Fibroblast of lung (primary cell): ENCODE measurements around the gene RNF224. TPM values are rescaled to one million over a fixed set of nuclear protein-coding genes. Genes with fewer than 3 reads are reported as not detected.

Experiments used
- DNase-seq, 2 donors: peaks; one replicate each; pipeline versions ENCODE4 v3.0.0 to v3.0.0-alpha.2; 2010; ENCODE audit warnings: low read depth in 2 of 2
- H2AFZ ChIP-seq: 2 replicates; pipeline ENCODE4 v1.5.1; 2012; ENCODE audit warnings: low read length, control low read depth, inconsistent platforms
- H3K27ac ChIP-seq: 2 replicates; pipeline ENCODE4 v1.5.1; 2011; ENCODE audit warnings: low read length, control low read depth; ENCODE audit not compliant: insufficient read depth
- H3K27me3 ChIP-seq: 2 replicates; pipeline ENCODE4 v1.5.1; 2011; ENCODE audit warnings: mild to moderate bottlenecking, low read length; ENCODE audit not compliant: control insufficient read depth, insufficient read depth
- H3K36me3 ChIP-seq: 2 replicates; pipeline ENCODE4 v1.5.1; 2011; ENCODE audit warnings: low read length; ENCODE audit not compliant: control insufficient read depth, insufficient read depth
- H3K4me1 ChIP-seq: 2 replicates; pipeline ENCODE4 v1.5.1; 2011; ENCODE audit warnings: low read length; ENCODE audit not compliant: control insufficient read depth, insufficient read depth; ENCODE audit errors: extremely low read depth
- H3K4me2 ChIP-seq: 2 replicates; pipeline ENCODE4 v1.5.1; 2011; ENCODE audit warnings: low read length, control low read depth; ENCODE audit not compliant: insufficient read depth; ENCODE audit errors: extremely low read depth
- H3K4me3 ChIP-seq, 4 experiments: fragments of 200-600 bp in 1 of 4; sonication (generic) in 1 of 4; replicated peaks in 1 of 4; 2 replicates each; pipeline ENCODE4 v1.5.1; 2011 to 2016; ENCODE audit warnings: low read length in 4 of 4, low read depth in 3 of 4, mild to moderate bottlenecking in 3 of 4, control low read depth in 2 of 4, inconsistent platforms in 1 of 4, mixed read lengths in 1 of 4; ENCODE audit not compliant: insufficient read depth in 1 of 4; ENCODE audit errors: control extremely low read depth in 1 of 4
- H3K79me2 ChIP-seq: 2 replicates; pipeline ENCODE4 v1.5.1; 2012; ENCODE audit warnings: mild to moderate bottlenecking, low read length, inconsistent platforms; ENCODE audit not compliant: control insufficient read depth, insufficient read depth
- H3K9ac ChIP-seq: 2 replicates; pipeline ENCODE4 v1.5.1; 2011; ENCODE audit warnings: mild to moderate bottlenecking, low read length, control low read depth; ENCODE audit not compliant: insufficient read depth
- H3K9me3 ChIP-seq: 2 replicates; pipeline ENCODE4 v1.5.1; 2012; ENCODE audit warnings: low read depth, low read length; ENCODE audit not compliant: control insufficient read depth, insufficient read depth
- H4K20me1 ChIP-seq: 2 replicates; pipeline ENCODE4 v1.5.1; 2011; ENCODE audit warnings: low read length; ENCODE audit not compliant: control insufficient read depth, insufficient read depth; ENCODE audit errors: extremely low read depth
- EZH2 ChIP-seq: IDR thresholded peaks from 2 replicates; pipeline ENCODE4 v1.5.1; 2012; ENCODE audit warnings: low read length, control low read depth, mild to moderate bottlenecking; ENCODE audit errors: missing control alignments
- polyA plus RNA-seq, 2 donors: library from polyadenylated mRNA; depleted of rRNA in 1 of 2; stranded (reverse) in 1 of 2; unstranded in 1 of 2; fragments of >200 nt; gene quantifications; 2 replicates each; pipeline ENCODE4 v1.2.1, GENCODE V29; 2011 to 2012; ENCODE audit warnings: missing spikeins in 1 of 2
- total RNA-seq: library from RNA; depleted of rRNA; stranded (reverse); fragments of >200 nt; gene quantifications from 2 replicates; pipeline ENCODE4 v1.2.1, GENCODE V29; 2014
- TF ChIP-seq, protein P1 (sequence below), 2 donors: IDR thresholded peaks in 1 of 2; conservative IDR thresholded peaks in 1 of 2; 1 replicate in 1 of 2; 2 replicates in 1 of 2; pipeline ENCODE4 v1.5.1; 2011 to 2012; ENCODE audit warnings: low read length in 2 of 2, control low read depth in 1 of 2, inconsistent platforms in 1 of 2, low read depth in 1 of 2, mild to moderate bottlenecking in 1 of 2

The RNF224 gene
- total and polyA plus RNA-seq, 2 donors (not counting 1 experiment from before 2014, with no cell fraction given), result under 0.01 TPM; not detected in 1

GRCh38 chr9:137264067-137264466 lies 36.8 kb downstream of the RNF224 start:
- Histone ChIP-seq H3K79me2 (peaks cover 2% of the 10 kb centered on the region), H2AFZ (no peak overlapping the region), H4K20me1 (no peaks in the 10 kb centered on the region), H3K4me2 (no peak overlapping the region), H3K36me3 (peaks cover 29% of the 10 kb centered on the region), H3K4me3 (no peak overlapping the region), H3K9ac (no peak overlapping the region), H3K4me1 (peaks cover 6% of the 10 kb centered on the region), H3K27ac (no peak overlapping the region), H3K9me3 (no peaks in the 10 kb centered on the region), H3K27me3 (no peaks in the 10 kb centered on the region)
- TF ChIP-seq EZH2, result no peak
- TF ChIP-seq, protein P1, sequence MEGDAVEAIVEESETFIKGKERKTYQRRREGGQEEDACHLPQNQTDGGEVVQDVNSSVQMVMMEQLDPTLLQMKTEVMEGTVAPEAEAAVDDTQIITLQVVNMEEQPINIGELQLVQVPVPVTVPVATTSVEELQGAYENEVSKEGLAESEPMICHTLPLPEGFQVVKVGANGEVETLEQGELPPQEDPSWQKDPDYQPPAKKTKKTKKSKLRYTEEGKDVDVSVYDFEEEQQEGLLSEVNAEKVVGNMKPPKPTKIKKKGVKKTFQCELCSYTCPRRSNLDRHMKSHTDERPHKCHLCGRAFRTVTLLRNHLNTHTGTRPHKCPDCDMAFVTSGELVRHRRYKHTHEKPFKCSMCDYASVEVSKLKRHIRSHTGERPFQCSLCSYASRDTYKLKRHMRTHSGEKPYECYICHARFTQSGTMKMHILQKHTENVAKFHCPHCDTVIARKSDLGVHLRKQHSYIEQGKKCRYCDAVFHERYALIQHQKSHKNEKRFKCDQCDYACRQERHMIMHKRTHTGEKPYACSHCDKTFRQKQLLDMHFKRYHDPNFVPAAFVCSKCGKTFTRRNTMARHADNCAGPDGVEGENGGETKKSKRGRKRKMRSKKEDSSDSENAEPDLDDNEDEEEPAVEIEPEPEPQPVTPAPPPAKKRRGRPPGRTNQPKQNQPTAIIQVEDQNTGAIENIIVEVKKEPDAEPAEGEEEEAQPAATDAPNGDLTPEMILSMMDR (conservative IDR thresholded peaks at IDR 0.05 in 1 of 2, IDR thresholded peaks at IDR 0.05 in 1 of 2; ENCODE audit: low read depth in 1 of 2, low read length in 2 of 2), result no peak
- no peak for DNase-seq

DNA sequence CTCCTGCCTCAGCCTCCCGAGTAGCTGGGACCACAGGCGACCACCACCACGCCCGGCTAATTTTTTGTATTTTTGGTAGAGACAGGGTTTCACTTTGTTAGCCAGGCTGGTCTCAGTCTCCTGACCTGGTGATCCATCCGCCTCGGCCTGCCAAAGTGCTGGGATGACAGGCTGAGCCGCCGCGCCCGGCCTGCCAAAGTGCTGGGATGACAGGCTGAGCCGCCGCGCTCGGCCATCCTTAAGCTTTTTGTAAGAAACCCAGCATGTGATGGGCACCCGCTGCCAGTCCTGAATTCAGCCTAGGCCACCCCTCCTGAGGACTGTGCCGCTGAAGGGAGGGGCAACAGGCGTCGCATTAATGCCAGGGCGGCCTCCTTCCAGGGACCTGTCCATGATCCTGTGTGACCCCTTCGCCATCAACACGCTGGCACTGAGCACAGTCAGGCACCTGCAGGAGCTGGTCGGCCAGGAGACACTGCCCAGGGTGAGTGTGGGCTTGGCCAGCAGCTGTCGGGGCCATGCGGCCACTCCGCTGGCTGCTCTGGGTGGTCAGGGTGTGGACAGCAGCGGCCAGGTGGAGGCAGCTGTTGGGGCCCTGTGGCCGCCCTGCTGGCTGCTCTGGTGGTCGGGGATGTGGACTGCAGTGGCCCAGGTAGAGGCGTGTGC lies 38.3 kb downstream of the RNF224 start:
- H3K9ac ChIP-seq, result no peak overlapping the region
- H3K4me1 ChIP-seq, result peaks cover 11% of the 10 kb centered on the region
- no peak for DNase-seq
- H3K4me2 ChIP-seq, result no peak overlapping the region
- H3K9me3 ChIP-seq, result no peaks in the 10 kb centered on the region
- TF ChIP-seq, protein P1 (conservative IDR thresholded peaks at IDR 0.05 in 1 of 2, IDR thresholded peaks at IDR 0.05 in 1 of 2; ENCODE audit: low read depth in 1 of 2, low read length in 2 of 2), result no peak
- TF ChIP-seq EZH2, result no peak
- H2AFZ ChIP-seq, result no peak overlapping the region
- no peak overlapping the region for H3K27ac ChIP-seq
- no peaks in the 10 kb centered on the region for H3K27me3 ChIP-seq
- no peak overlapping the region for H3K4me3 ChIP-seq
- no peaks in the 10 kb centered on the region for H4K20me1 ChIP-seq
- no peaks in the 10 kb centered on the region for H3K79me2 ChIP-seq
- peaks cover 30% of the 10 kb centered on the region for H3K36me3 ChIP-seq

DNA sequence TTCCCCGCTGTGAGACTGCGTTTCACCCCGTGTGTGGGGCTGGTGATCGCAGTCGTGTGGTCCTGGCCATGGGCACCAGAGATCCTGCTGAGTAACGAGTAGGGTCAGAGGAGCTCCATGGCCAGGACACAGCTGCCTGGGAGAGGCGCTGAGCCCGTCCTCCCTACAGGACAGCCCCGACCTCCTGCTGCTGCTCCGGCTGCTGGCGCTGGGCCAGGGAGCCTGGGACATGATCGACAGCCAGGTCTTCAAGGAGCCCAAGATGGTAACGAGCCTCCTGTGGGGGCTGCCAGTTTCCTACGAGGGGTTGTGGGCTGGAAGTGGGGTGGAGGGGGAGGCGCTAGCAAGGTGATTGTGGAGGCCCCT lies 38.8 kb downstream of the RNF224 start:
- H3K4me1 ChIP-seq, result peaks cover 11% of the 10 kb centered on the region
- H3K36me3 ChIP-seq, result peaks cover 33% of the 10 kb centered on the region
- H3K4me3 ChIP-seq, result no peak overlapping the region
- no peak overlapping the region for H2AFZ ChIP-seq
- H3K9ac ChIP-seq, result no peak overlapping the region
- DNase-seq, result no peak
- H3K27ac ChIP-seq, result no peak overlapping the region
- no peaks in the 10 kb centered on the region for H3K9me3 ChIP-seq
- H4K20me1 ChIP-seq, result no peaks in the 10 kb centered on the region
- H3K79me2 ChIP-seq, result no peaks in the 10 kb centered on the region
- no peak overlapping the region for H3K4me2 ChIP-seq
- no peaks in the 10 kb centered on the region for H3K27me3 ChIP-seq
- TF ChIP-seq, protein P1 (conservative IDR thresholded peaks at IDR 0.05 in 1 of 2, IDR thresholded peaks at IDR 0.05 in 1 of 2; ENCODE audit: low read depth in 1 of 2, low read length in 2 of 2), result no peak
- no peak for TF ChIP-seq EZH2
